ENCODE data around the gene PTPRM.

The PTPRM gene

GRCh38 chr18:7743256-7743655 lies 176.1 kb downstream of the PTPRM start:
- TF ChIP-seq ZC3H10 (CRISPR knock-in tag; IDR thresholded peaks at IDR 0.05) = no peak
- no peak for TF ChIP-seq ESRRG (CRISPR knock-in tag; IDR thresholded peaks at IDR 0.05)
- no peak for TF ChIP-seq ZNF8 (CRISPR knock-in tag; IDR thresholded peaks at IDR 0.05)
- TF ChIP-seq ZFP3 (CRISPR knock-in tag; IDR thresholded peaks at IDR 0.05) = no peak
- no peak for TF ChIP-seq BACH2 (CRISPR knock-in tag; IDR thresholded peaks at IDR 0.05; ENCODE audit: borderline replicate concordance)
- TF ChIP-seq CSRNP3 (CRISPR knock-in tag; IDR thresholded peaks at IDR 0.05) = no peak
- no peak for TF ChIP-seq TOX (CRISPR knock-in tag; IDR thresholded peaks at IDR 0.05; ENCODE audit: borderline replicate concordance)
- no peak for ATAC-seq

GRCh38 chr18:7746106-7746505 lies 179.0 kb downstream of the PTPRM start:
- no peak for TF ChIP-seq GLIS3 (CRISPR knock-in tag; IDR thresholded peaks at IDR 0.05)
- TF ChIP-seq ZNF565 (CRISPR knock-in tag; conservative IDR thresholded peaks at IDR 0.05; ENCODE audit: low read depth) = no peak
- no peak for TF ChIP-seq SNAI2 (CRISPR knock-in tag; IDR thresholded peaks at IDR 0.05)
- ATAC-seq = no peak

GRCh38 chr18:7748251-7749007 lies 181.3 kb downstream of the PTPRM start:
- TF ChIP-seq PATZ1 (CRISPR knock-in tag; IDR thresholded peaks at IDR 0.05; ENCODE audit: borderline replicate concordance) (no peak), OSR1 (CRISPR knock-in tag; IDR thresholded peaks at IDR 0.05) (no peak), ZNF70 (CRISPR knock-in tag; IDR thresholded peaks at IDR 0.05) (no peak), CSDC2 (CRISPR knock-in tag; IDR thresholded peaks at IDR 0.05) (no peak), CREB5 (CRISPR knock-in tag; IDR thresholded peaks at IDR 0.05; ENCODE audit: low read depth) (no peak), BACH2 (CRISPR knock-in tag; IDR thresholded peaks at IDR 0.05; ENCODE audit: borderline replicate concordance) (no peak), TSHZ2 (CRISPR knock-in tag; IDR thresholded peaks at IDR 0.05) (no peak), CSRNP3 (CRISPR knock-in tag; IDR thresholded peaks at IDR 0.05) (no peak), ZNF565 (CRISPR knock-in tag; conservative IDR thresholded peaks at IDR 0.05; ENCODE audit: low read depth) (no peak), SNAI2 (CRISPR knock-in tag; IDR thresholded peaks at IDR 0.05) (no peak)
- no peak for ATAC-seq

- no peak for ATAC-seq
- TF ChIP-seq GLIS3 (CRISPR knock-in tag; IDR thresholded peaks at IDR 0.05) = no peak
- no peak for TF ChIP-seq TOX (CRISPR knock-in tag; IDR thresholded peaks at IDR 0.05; ENCODE audit: borderline replicate concordance)
- no peak for TF ChIP-seq RARB (CRISPR knock-in tag; IDR thresholded peaks at IDR 0.05)
- no peak for TF ChIP-seq PATZ1 (CRISPR knock-in tag; IDR thresholded peaks at IDR 0.05; ENCODE audit: borderline replicate concordance)
- TF ChIP-seq ESRRG (CRISPR knock-in tag; IDR thresholded peaks at IDR 0.05) = no peak
- TF ChIP-seq TCF4 (CRISPR knock-in tag; IDR thresholded peaks at IDR 0.05; ENCODE audit: borderline replicate concordance) = no peak
- no peak for TF ChIP-seq PPARA (CRISPR knock-in tag; IDR thresholded peaks at IDR 0.05; ENCODE audit: borderline replicate concordance)
- no peak for TF ChIP-seq ZC3H10 (CRISPR knock-in tag; IDR thresholded peaks at IDR 0.05)
- TF ChIP-seq CSRNP3 (CRISPR knock-in tag; IDR thresholded peaks at IDR 0.05) = no peak
- no peak for TF ChIP-seq OSR1 (CRISPR knock-in tag; IDR thresholded peaks at IDR 0.05)
- TF ChIP-seq POU6F1 (CRISPR knock-in tag; IDR thresholded peaks at IDR 0.05; ENCODE audit: borderline replicate concordance, low read depth) = no peak
- no peak for TF ChIP-seq ZNF8 (CRISPR knock-in tag; IDR thresholded peaks at IDR 0.05)
- TF ChIP-seq SNAI2 (CRISPR knock-in tag; IDR thresholded peaks at IDR 0.05) = no peak
Observed at GRCh38 chr18:7749008-7749405, 181.9 kb downstream of the PTPRM start.

Measured in SK-N-SH treated with all-trans-retinoic acid at 6 μM for 48 hours (cell line).